GM19025 (cell line): ENCODE results near the gene RAB11FIP4.

Experiments used
- ATAC-seq: cut with Tn5 transposase; IDR thresholded peaks from one replicate; pipeline ENCODE4 v1.9.1; 2021; ENCODE audit warnings: mild to moderate bottlenecking, low read depth, moderate library complexity; ENCODE audit not compliant: unreplicated experiment

RAB11FIP4 gene

DNA sequence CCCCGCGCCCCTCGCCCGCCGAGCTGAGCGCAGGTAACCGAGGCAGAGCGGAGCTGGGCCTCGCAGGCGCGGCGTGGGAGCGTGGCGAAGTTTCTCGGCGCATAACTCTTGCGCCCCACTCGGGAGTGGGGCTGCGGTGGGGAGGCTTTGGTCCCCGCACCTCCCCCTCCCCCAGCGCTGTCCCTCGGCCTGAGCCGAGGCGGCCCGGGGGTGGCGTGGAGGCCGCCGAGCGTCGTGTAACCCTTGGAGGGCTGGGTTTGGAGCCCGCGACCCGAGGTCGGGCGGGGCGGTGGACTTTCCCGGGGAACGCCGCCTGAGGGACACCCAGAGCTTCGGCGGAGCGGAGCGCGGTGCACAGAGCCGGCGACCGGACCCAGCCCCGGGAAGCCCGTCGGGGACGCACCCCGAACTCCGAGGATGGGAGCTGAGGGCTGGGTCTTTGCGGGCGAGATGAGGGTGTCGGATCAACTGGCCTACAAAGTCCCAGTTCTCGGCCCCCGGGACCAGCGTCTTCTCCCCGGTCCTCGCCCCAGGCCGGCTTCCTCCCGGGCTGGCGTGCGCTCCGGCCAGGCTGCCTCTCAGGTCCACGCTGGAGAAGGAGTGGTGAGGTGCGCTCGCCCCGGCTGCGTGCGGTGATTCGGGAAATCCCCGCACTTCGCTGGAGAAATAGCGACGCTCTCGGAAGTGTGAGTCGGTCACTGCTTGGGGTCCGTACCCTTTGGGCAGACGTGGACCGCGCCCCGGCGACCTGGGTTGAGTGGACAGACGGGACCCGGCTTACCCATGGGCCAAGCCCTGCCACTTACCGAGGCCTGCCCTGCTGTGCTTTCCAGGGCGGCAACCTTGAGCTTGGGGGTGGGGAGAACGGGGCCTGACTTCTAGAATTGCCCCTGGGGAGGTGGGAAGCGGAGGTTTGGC, 168.4 kb downstream of the RAB11FIP4 start:
- no peak for ATAC-seq

GRCh38 chr17:31560616-31561235, 169.3 kb downstream of the RAB11FIP4 start:
- no peak for ATAC-seq

- ATAC-seq = no peak
Measured at GRCh38 chr17:31561469-31562375, 170.2 kb downstream of the RAB11FIP4 start.

DNA sequence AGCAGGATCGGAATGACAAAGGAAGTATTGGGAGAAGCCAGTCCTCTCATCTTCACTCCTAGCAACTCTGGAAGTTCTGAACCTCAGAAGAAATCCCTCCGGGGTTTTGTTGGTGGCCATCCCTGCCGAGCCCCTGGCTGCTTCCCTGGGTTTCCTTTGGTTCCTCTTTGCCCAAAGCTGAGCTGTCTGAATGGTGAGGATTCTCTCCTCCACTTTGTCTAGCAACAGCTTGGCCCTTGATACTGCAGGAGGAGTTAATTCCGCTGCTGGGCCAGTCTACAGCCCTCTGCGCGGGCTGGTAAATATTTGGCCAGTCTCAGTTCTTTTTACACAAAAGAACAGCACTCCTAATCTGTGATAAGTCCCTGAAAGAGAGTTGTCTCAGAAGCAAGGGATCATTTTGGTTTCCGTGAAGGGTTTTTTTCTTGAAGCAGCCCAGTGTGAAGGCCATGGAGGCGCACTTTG, 170.9 kb downstream of the RAB11FIP4 start:
- ATAC-seq = no peak

GRCh38 chr17:31564291-31564690, 172.8 kb downstream of the RAB11FIP4 start:
- ATAC-seq = no peak

- ATAC-seq = no peak
Measured at GRCh38 chr17:31564883-31565301, 173.4 kb downstream of the RAB11FIP4 start.

- ATAC-seq = no peak
Measured at GRCh38 chr17:31565652-31566051, 174.2 kb downstream of the RAB11FIP4 start.

DNA sequence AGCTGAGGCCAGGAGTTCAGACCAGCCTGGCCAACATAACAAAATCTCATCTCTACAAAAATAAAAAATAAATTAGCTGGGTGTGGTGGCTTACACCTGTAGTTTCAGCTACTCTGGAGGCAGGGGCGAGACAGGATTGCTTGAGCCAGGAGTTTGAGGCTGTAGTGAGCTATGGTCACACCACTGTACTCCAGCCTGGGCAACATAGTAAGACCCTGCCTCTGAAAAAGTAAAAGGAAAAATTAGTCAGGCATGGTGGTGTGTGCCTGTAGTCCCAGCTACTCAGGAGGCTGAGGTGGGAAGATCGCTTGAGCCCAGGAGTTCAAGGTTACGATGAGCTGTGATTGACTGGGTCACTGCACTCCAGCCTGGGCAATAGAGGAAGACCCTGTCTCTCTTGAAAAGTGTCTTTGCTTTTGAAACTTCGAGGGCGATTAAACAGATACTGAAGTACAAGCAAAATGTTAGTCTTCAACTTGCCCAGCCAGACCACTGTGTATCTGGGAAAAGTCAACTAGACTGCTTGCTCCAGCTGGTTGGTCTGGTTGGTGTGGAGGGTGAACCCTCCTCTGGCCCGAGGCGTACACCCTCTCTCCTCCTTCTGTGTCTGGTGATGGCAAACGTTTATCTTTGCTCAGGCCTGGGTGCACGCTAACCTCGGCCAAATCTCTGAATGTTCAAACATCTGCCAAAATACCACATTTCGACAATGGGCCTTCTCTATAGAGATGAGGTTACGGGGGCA, 174.9 kb downstream of the RAB11FIP4 start:
- no peak for ATAC-seq

DNA sequence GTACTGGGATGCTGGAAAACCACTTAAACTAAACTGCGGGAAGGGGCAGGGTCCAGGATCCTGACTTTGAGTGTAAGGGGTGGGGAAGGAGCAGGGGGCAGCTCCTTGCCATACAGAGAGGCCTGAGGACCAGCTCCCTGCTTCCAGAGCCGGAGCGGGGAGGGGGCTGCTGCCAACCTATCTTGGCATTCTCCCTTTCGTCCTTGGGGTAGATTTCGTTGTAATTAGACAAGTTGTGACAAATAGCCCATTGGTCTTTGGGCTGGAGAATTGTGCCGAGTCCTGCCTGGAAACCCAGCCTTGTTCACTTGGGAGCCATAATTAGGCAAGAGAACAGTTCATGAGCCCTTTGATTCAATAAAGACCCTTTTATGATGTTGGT, 175.5 kb downstream of the RAB11FIP4 start:
- ATAC-seq = no peak

DNA sequence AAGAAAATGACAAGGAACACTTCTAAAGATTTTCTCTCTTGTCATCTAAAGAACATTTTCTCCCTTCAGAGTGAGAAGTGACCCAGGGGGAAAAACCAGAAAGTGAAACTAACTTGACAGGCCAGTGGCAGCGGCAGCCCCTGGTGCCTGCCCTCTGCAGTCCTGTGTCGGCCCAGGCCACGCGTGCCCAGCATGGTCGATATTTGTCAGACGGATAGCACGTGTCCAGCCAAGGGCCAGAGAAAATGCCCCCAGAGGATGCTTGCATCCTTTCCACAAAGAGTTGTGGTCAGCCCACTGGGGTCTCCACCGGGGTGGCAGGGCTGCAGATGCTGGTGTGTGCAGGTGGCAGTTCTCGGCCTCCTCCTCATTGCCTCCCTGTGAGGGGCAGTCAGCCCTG, 176.6 kb downstream of the RAB11FIP4 start:
- ATAC-seq = no peak

- ATAC-seq = no peak
Measured at GRCh38 chr17:31568539-31568938, 177.1 kb downstream of the RAB11FIP4 start.

GRCh38 chr17:31570231-31570630, 178.8 kb downstream of the RAB11FIP4 start:
- ATAC-seq = no peak

GRCh38 chr17:31570951-31571892, 179.7 kb downstream of the RAB11FIP4 start:
- ATAC-seq = no peak

DNA sequence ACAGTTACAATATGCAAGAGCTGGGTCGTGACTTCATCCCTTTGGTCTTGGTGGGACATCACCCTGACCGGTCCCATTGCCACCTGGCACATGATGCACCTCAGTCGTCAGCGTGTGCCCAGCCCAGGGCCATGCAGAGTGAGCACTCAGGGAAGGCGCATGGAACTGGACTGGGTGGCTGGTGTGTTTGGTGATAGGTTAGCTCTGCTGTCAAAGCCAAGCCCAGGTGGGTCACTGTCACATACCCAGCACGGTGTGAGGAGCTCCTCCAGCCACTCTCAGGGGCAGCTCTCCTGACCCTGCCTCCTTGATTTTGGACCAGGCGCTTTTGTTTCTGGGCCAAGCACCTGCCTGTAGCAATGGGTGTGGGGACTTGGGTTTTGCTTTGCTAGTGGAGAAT, 180.9 kb downstream of the RAB11FIP4 start:
- no peak for ATAC-seq

- no peak for ATAC-seq
Measured at GRCh38 chr17:31573047-31573446, 181.6 kb downstream of the RAB11FIP4 start.

- no peak for ATAC-seq
Measured at GRCh38 chr17:31573861-31574260, 182.4 kb downstream of the RAB11FIP4 start.

- no peak for ATAC-seq
Measured at GRCh38 chr17:31574458-31574857, 183.0 kb downstream of the RAB11FIP4 start.

- no peak for ATAC-seq
Measured at GRCh38 chr17:31575043-31575442, 183.6 kb downstream of the RAB11FIP4 start.

DNA sequence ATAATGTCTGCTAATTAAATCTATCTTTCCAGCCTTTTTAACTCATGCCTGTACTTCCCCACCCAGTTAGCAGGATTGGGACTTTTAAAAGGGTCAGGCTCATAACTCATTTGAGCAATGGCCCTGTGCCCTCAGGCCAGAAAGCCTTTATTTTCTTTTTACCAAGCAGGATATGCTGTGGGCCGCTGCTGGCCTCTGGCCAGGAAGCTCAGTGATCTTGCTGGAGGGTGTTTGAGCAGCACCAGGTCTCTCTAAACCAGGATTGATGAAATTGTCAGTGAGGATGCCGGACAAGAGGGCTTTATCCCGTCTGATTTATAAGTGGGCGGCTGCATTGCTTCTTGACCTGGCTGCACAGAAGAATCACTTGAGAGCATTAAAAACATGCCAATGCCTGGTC, 187.8 kb downstream of the RAB11FIP4 start:
- ATAC-seq = no peak
